ENCODE data around the gene SPRY2.
"Not testable (repeated sequence)": the region's sequence is repeated elsewhere in the genome, so short reads cannot be mapped to it uniquely, and the experiment has no call there.

SPRY2 gene, protein sequence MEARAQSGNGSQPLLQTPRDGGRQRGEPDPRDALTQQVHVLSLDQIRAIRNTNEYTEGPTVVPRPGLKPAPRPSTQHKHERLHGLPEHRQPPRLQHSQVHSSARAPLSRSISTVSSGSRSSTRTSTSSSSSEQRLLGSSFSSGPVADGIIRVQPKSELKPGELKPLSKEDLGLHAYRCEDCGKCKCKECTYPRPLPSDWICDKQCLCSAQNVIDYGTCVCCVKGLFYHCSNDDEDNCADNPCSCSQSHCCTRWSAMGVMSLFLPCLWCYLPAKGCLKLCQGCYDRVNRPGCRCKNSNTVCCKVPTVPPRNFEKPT

DNA sequence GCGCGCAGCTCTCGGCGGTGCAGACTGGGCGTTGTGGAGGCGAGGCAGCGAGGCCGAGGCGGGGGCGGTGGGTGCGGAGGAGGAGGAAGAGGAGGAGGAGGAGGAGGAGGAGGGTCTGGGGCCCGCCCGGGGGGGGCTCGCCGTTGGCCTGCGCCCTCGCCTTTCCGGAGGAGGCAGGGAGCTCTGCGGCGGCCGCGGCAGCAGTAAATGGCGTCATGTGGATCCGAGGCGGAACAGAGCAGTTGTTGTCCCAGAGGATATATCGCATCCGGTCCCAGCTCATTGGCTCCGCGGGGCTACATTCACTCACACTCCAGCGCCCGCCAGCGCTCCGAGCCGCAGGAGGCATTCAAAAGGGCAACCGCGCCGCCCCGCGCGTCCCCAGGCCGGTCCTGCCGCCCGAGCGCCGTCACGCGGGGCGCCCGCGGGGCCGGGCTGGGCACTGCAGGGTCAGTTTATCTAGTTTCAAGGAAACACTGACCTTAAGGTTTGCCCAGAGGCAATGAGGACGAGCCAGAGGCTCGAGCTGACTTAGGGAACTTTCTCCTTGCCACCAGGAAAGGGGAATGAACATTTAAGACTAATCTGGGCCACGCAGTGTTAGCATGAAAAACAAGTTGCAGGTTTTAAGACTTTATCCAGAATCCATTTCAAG lies at the start of gene SPRY2:
SPRY2 (minus strand) TSS at position 26 of the 655 bp plus-strand sequence. CDS start 3,421 bp downstream, outside the sequence.
- DNase-seq: peak; percentile 99

GRCh38 chr13:80390338-80390737 lies 49.4 kb upstream of the SPRY2 start:
- no peak for DNase-seq

GRCh38 chr13:80389073-80390038 lies 48.4 kb upstream of the SPRY2 start:
- no peak for DNase-seq

GRCh38 chr13:80388506-80388905 lies 47.6 kb upstream of the SPRY2 start:
- no peak for DNase-seq

- DNase-seq: no peak
Measured at GRCh38 chr13:80386592-80386991, 45.7 kb upstream of the SPRY2 start.

- DNase-seq: no peak
Measured at GRCh38 chr13:80386002-80386401, 45.1 kb upstream of the SPRY2 start.

GRCh38 chr13:80382576-80382975 lies 41.6 kb upstream of the SPRY2 start:
- DNase-seq: no peak

DNA sequence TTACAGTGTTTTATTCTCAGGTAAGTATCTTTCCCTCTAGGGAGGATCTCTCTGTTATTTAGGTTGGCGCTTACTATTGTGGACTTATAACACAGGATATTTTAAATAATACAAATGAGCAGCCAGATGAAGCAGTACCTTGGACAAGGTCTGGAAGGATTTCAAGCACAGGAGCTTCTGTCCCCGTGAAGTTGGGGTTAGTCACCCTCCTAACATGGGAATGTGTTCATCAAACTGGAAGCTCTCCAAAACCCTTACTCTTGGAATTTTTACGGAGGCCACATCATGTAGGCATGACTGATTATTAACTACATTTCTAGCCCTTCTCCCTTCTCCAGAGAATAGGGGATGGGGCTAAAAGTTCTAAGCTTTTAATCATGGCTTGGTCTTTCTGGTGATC lies 38.3 kb upstream of the SPRY2 start:
- DNase-seq: no peak

- no peak for DNase-seq
Measured at GRCh38 chr13:80376554-80376953, 35.6 kb upstream of the SPRY2 start.

DNA sequence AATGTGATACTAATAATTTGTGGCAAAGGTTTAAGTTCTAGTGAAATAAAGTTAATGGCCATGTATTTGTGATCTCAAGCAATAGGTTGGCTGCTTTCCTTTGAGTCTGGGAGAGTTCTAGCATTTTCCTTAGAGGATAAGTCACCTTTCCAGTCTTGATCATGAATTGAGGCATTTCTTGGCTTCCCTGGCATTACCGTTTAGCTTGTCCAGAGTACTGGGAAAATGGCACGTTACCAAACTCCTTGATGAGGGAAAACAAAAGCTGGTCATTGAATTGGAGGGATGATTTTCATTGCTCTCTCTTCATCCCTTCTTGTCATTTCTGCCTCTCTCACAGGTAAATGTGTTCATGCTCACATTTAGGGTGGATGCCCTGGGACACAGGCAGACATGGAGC lies 34.0 kb upstream of the SPRY2 start:
- DNase-seq: no peak

DNA sequence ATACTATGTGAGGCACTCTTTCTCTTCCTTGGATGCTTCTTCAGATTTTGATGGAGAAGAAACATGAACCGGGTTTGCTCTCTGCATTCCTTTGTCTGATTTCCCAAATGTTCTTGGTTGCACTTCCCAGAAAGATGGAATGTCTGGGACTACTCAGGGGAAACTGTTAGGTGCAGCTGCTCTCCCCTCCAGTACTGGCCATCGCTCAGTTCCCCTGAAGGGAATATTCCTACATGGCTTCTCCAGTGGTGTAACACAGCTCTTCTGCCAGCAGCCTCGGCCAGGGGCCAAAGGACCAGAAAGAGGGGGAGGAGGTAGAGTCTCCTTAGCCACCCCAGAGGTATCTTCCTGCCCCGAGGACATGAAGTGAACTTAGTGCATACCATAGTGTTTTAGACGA lies 33.5 kb upstream of the SPRY2 start:
- peak; percentile 54 for DNase-seq

DNA sequence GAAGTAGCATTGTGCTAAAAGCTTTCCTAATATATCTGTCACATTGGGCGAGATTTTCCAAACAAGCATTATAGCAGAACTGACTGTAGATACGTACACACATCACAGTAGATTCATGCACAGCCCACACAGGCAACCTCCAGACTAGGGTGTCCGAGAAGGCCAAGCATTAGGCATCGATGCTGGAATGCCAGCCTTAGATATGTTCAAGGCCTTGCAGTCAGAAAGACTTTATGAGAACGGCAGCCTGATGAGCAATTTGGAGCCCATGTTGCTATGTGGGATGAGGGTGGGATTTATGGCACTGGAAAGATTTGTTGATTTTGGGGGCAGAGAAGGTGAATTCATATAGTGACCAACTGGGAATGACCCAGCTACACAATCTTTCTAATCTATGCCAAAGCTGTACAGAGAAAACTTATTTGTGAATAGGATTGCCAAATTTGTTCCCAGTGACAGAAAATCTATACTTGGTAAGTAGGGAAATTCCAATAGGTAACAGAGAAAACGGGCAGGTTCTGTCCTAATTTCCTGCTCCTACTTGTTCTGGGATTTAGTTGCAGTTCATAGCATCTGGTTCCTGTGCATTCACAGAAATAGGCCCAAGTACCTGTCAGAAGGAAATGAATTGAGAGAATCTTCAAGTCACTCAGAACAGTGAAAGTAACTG lies 31.0 kb upstream of the SPRY2 start:
- no peak for DNase-seq

DNA sequence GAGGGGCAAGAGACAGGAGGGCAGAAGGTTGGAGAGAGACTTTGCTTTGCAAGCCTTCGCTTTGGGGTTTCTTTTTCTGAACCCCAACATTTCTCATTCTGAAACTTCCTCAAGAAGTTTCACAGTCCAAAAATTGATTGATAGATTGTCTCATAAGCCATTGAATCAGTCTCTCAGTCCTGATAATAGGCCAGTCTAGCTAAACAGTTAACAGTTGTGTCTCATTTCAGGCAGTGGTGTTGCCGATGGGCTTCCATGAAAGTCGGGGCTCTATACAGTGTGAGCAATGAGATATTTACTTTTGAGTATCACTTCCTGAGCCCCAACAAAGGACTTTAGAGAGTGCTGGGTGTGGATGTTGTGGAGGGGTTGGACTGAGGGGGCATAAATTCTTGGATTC lies 26.5 kb upstream of the SPRY2 start:
- no peak for DNase-seq

- DNase-seq: no peak
Measured at GRCh38 chr13:80363890-80364503, 23.1 kb upstream of the SPRY2 start.

- DNase-seq: no peak
Measured at GRCh38 chr13:80362481-80362880, 21.6 kb upstream of the SPRY2 start.

DNA sequence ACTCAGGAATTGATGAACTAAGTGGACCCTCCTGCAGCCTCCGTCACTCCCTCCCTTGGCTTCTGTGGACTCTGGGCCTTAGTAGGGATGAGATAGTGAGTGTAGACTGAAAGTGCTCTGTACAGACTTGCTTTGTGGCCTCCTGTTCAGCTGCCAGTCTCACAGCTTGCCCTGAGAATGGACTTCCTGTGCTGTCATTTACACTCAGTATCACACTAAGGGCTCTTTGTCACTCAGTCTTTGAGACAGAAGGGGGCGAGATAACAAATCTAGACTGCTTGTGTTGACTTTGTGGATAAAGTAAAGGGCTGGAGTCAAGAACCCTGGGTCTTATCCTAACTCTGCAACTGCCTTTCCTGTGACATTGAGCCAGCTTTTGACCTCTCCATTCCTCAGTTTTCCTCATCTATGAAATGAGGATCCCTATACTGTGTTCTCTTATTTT lies 21.0 kb upstream of the SPRY2 start:
- DNase-seq: peak; percentile 91

- no peak for DNase-seq
Measured at GRCh38 chr13:80361298-80361697, 20.4 kb upstream of the SPRY2 start.

DNA sequence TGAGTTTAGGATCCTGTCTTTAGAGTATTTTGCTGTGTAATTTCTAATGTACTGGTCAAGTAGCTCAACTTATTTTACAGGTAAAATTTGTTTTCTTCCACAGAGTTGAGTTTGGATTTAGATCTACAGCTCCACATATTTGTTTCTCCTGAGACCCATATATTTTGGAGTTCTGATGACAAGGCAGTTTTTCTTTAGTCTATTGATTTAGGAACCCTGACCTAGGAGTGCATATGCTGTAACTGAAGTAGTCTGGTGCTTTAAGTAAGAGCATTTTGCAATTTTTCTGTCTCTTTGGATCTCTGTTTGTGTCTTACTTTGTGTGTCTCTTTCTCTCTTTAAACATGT lies 19.5 kb upstream of the SPRY2 start:
- no peak for DNase-seq

- DNase-seq: no peak
Measured at GRCh38 chr13:80359778-80360452, 19.0 kb upstream of the SPRY2 start.

DNA sequence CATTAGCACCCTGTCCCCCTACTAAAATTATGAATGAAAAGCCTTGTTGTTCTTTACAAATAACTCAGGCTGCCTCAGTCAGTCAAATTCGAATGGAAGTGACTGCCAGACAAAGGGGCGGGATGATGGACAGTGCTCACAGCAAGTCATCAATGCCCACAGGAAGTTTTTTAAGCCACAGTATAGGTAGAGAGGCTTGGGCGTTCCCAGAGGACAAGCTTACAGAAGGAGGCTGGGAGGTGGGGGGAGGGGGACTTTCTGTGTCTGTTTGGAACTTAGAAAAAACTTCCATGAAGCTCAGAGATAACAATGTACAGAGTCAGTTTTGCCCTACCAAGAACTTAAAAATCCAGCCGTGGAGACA lies 18.5 kb upstream of the SPRY2 start:
- peak; percentile 80 for DNase-seq

DNA sequence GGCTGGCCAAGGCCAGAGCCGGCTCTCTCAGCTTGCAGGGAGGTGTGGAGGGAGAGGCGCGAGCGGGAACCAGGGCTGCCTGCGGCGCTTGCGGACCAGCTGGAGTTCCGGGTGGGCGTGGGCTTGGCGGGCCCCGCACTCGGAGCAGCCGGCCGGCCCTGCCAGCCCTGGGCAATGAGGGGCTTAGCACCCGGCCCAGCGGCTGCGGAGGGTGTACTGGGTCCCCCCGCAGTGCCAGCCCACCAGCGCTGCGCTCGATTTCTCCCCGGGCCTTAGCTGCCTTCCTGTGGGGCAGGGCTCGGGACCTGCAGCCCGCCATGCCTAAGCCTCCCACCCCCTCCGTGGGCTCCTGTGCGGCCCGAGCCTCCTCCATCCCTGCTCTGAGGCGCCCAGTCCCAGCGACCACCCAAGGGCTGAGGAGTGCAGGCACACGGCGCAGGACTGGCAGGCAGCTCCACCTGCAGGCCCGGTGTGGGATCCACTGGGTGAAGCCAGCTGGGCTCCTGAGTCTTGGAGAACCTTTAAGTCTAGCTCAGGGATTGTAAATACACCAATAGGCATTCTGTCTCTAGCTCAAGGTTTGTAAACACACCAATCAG lies 14.7 kb upstream of the SPRY2 start:
- DNase-seq: not testable (repeated sequence)

DNA sequence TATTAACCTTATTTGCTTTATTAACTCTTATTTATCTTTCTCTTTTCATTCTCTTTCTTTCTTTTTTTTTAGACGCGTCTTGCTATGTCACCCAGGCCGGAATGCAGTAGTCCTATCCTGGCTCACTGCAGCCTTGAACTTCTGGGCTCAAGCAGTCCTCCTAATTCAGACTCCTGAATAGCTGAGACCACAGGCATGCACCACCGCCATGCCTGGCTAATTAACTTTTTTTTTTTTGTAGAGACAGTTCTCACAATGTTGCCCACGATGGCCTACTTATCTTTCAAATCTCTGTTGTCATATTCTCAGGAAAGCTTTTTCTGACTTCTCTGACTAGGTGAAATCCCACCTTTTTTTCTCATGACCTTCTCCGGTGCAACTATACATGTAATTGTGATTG lies 7.8 kb upstream of the SPRY2 start:
- peak; percentile 81 for DNase-seq
